Measurements from ENCODE around the gene TOX4.
"Not testable (repeated sequence)": the region's sequence is repeated elsewhere in the genome, so short reads cannot be mapped to it uniquely, and the experiment has no call there.

TOX4 gene

GRCh38 chr14:21535545-21536417 lies 58.8 kb downstream of the TOX4 start:
- no peak for DNase-seq (ENCODE audit: low read depth)

DNA sequence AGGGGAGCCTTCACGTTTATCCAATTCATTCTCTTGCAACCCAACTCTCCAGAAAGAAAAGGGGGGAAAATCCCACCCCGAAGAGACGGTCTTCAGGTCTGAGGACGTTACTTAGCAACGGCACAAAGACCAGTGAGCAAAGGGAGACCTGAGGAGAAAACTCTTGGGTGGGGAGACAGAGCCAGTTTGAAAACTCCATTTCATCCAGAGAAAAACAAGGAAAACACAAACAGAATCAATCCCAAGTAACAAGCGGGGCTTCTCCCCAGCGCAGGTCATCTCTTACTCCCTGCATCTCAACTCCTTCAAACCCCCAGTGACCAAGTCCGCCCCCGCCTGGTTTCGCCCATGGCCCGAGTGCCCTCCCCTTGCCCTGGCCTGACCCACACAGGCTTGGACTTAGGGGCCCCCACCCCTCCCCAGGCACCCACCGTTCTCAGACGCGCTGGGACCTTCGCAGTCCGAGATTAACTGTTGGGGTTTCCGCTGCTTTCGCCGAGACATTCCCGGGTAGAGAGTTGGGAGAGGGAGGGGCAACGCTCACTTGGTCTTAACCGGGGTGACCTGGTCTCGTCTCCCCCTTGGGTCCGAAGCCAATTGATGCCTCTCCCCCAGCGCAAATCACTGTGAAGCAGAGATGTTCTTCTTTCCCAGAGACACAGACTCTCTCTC lies 59.6 kb downstream of the TOX4 start:
- DNase-seq (ENCODE audit: low read depth), result no peak

- no peak for DNase-seq (ENCODE audit: low read depth)
These were observed 60.1 kb downstream of the TOX4 start for GRCh38 chr14:21537090-21537424.

GRCh38 chr14:21539189-21539940 lies 62.4 kb downstream of the TOX4 start:
- no peak for DNase-seq (ENCODE audit: low read depth)

- no peak for DNase-seq (ENCODE audit: low read depth)
These were observed 64.5 kb downstream of the TOX4 start for GRCh38 chr14:21541413-21542074.

- DNase-seq (ENCODE audit: low read depth), result no peak
These were observed 66.5 kb downstream of the TOX4 start for GRCh38 chr14:21543521-21543960.

- no peak for DNase-seq (ENCODE audit: low read depth)
These were observed 67.0 kb downstream of the TOX4 start for GRCh38 chr14:21543963-21544362.

DNA sequence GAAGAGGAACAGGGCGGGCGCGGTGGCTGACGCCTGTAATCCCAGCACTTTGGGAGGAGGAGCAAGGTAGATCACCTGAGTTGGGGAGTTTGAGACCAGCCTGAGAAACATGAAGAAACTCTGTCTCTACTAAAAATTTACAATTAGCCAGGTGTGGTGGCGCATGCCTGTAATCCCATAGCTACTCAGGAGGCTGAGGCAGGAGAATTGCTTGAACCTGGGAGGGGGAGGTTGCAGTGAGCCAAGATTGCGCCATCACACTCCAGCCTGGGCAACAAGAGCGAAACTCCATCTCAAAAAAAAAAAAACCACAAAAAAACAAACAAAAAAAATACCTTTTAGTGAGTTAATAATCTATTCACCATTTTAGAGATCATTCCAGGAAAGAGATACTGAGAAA lies 67.6 kb downstream of the TOX4 start:
- not testable (repeated sequence) for DNase-seq (ENCODE audit: low read depth)

Data from activated T-helper 9 cell treated with anti-CD3 and anti-CD28 coated beads, Interleukin-2, amount 50 U/mL, for 16 hours (primary cell).